Small intestine (tissue), 7 donors: ENCODE data around the gene MTG2. TPM values are rescaled to one million over a fixed set of nuclear protein-coding genes. Genes with fewer than 3 reads are reported as not detected.
"Not testable (repeated sequence)": the region's sequence is repeated elsewhere in the genome, so short reads cannot be mapped to it uniquely, and the experiment has no call there.

Source experiments
- DNase-seq, 2 donors: peaks; one replicate each; pipeline versions ENCODE4 v3.0.0 to v3.0.0-alpha.2; 2013
- FAIRE-seq: peaks from 2 replicates; lab custom pipeline; 2012; peaks lifted over from hg19 to GRCh38; lab: Jason Lieb, UNC
- H3K27ac ChIP-seq, 3 donors: one replicate each; pipeline ENCODE4 v1.5.1; 2013; ENCODE audit warnings: low read length in 2 of 3, mild to moderate bottlenecking in 2 of 3, control low read depth in 1 of 3, inconsistent platforms in 1 of 3, low read depth in 1 of 3, moderate library complexity in 1 of 3
- H3K27me3 ChIP-seq, 3 donors: one replicate each; pipeline ENCODE4 v1.6.1; 2013; ENCODE audit warnings: low read length in 3 of 3, inconsistent platforms in 1 of 3; ENCODE audit not compliant: control insufficient read depth in 3 of 3, insufficient read depth in 3 of 3
- H3K36me3 ChIP-seq, 3 donors: one replicate each; pipeline ENCODE4 v1.6.1; 2013; ENCODE audit warnings: low read length in 3 of 3, inconsistent platforms in 1 of 3, low read depth in 1 of 3, mild to moderate bottlenecking in 1 of 3, moderate library complexity in 1 of 3; ENCODE audit not compliant: control insufficient read depth in 3 of 3, insufficient read depth in 2 of 3
- H3K4me1 ChIP-seq, 3 donors: one replicate each; pipeline ENCODE4 v1.6.1; 2013; ENCODE audit warnings: low read length in 2 of 3, inconsistent platforms in 1 of 3, low read depth in 1 of 3, mild to moderate bottlenecking in 1 of 3, moderate library complexity in 1 of 3; ENCODE audit not compliant: control insufficient read depth in 3 of 3, insufficient read depth in 2 of 3
- H3K4me3 ChIP-seq, 3 donors: one replicate each; pipeline ENCODE4 v1.5.1; 2013; ENCODE audit warnings: low read length in 3 of 3, control low read depth in 1 of 3, inconsistent platforms in 1 of 3, low read depth in 1 of 3, mild to moderate bottlenecking in 1 of 3, moderate library complexity in 1 of 3
- H3K9me3 ChIP-seq, 2 donors: one replicate each; pipeline ENCODE4 v1.6.1; 2013; ENCODE audit warnings: low read depth in 1 of 2, low read length in 1 of 2; ENCODE audit not compliant: control insufficient read depth in 2 of 2, insufficient read depth in 1 of 2
- WGBS, 3 donors: extraction: QIAGEN DNeasy Blood & Tissue Kit; methylation state at CpG; one replicate each; pipeline ENCODE4 v1.1.7; 2013; 5-methylcytosine and 5-hydroxymethylcytosine counted together
- polyA plus RNA-seq, 4 donors: library from polyadenylated mRNA; stranded (reverse) in 3 of 4; unstranded in 1 of 4; fragments of 200-250 nt in 3 of 4; fragments of 120-200 nt in 1 of 4; gene quantifications; one replicate each; pipeline versions ENCODE4 v1.2.1 to v1.2.3, GENCODE V29; 2013
- donor health status: healthy with polysubstance abuse.
- donor health status: control.
- donor health status: control.
- donor health status: Bipolar disorder and iron deficiency.
- donor health status: healthy.

Gene MTG2
- polyA plus RNA-seq, 4 donors: 24.9 to 39.4 (median 31.5) TPM

GRCh38 chr20:62143081-62143956 is 39.5 kb upstream of the MTG2 start, which contains the start of the genes PSMA7 and SS18L1:
Gene PSMA7 (minus strand): TSS chr20:62143394. CDS start chr20:62143303, 91 bp downstream.
Gene SS18L1 (plus strand): TSS chr20:62143769. CDS start chr20:62143821, 52 bp downstream.
- DNase-seq (peak; percentile 88 to 94), FAIRE-seq (no peak)
- H3K36me3 ChIP-seq: peaks cover 6 to 41% (median 9%) of the 10 kb centered on the region in 3 donors
- no peaks in the 10 kb centered on the region for H3K27me3 ChIP-seq
- H3K9me3 ChIP-seq: no peaks in the 10 kb centered on the region
- peak within 1 kb of the TSS; percentile 85 to 96 (median 94) for H3K27ac ChIP-seq
- 0 to 1% (median 0%) methylated on average over 63 to 148 of the region's 148 CpGs for WGBS, 3 donors
- H3K4me1 ChIP-seq: peaks cover 4 to 17% (median 11%) of the 10 kb centered on the region in 3 donors
- H3K4me3 ChIP-seq: peak within 1 kb of the TSS; percentile 58 to 98 (median 83)

GRCh38 chr20:62143957-62144825 is 38.6 kb upstream of the MTG2 start:
- peaks cover 4 to 17% (median 11%) of the 10 kb centered on the region in 3 donors for H3K4me1 ChIP-seq
- H3K27ac ChIP-seq: peak overlapping the region; percentile 1 to 95 (median 16)
- WGBS, 3 donors: 0 to 1% (median 1%) methylated on average over 72 to 104 of the region's 104 CpGs
- no peaks in the 10 kb centered on the region for H3K27me3 ChIP-seq
- H3K4me3 ChIP-seq: peak overlapping the region; percentile 57 to 98 (median 83)
- H3K9me3 ChIP-seq: no peaks in the 10 kb centered on the region
- peaks cover under 1 to 33% (median 5%) of the 10 kb centered on the region in 3 donors for H3K36me3 ChIP-seq
- FAIRE-seq: no peak
- peak; percentile 51 to 83 for DNase-seq

- whole genome bisulfite sequencing, 3 donors: 95 to 96% (median 95%) methylated on average over 7 of the region's 7 CpGs
- Histone ChIP-seq H3K4me3 (no peak overlapping the region), H3K4me1 (peaks cover 4 to 17% (median 11%) of the 10 kb centered on the region in 3 donors), H3K9me3 (no peaks in the 10 kb centered on the region), H3K36me3 (peaks cover 0 to 25% (median 0%) of the 10 kb centered on the region in 3 donors), H3K27ac (no peak overlapping the region), H3K27me3 (no peaks in the 10 kb centered on the region)
- FAIRE-seq: no peak
- no peak for DNase-seq
These were observed 37.2 kb upstream of the MTG2 start for GRCh38 chr20:62145688-62146018.

GRCh38 chr20:62146019-62146755 is 36.6 kb upstream of the MTG2 start:
- peaks cover 0 to 21% (median 0%) of the 10 kb centered on the region in 3 donors for H3K36me3 ChIP-seq
- 87 to 93% (median 88%) methylated on average over 22 of the region's 22 CpGs for WGBS, 3 donors
- H3K9me3 ChIP-seq: no peaks in the 10 kb centered on the region
- no peaks in the 10 kb centered on the region for H3K27me3 ChIP-seq
- H3K27ac ChIP-seq: no peak overlapping the region
- peak in 1 of 2 donors; percentile 48 for DNase-seq
- no peak overlapping the region for H3K4me3 ChIP-seq
- H3K4me1 ChIP-seq: peaks cover 4 to 15% (median 9%) of the 10 kb centered on the region in 3 donors
- no peak for FAIRE-seq

GRCh38 chr20:62147125-62147524 is 35.7 kb upstream of the MTG2 start:
- FAIRE-seq (no peak), DNase-seq (no peak)
- Histone ChIP-seq H3K36me3 (peaks cover 0 to 20% (median 0%) of the 10 kb centered on the region in 3 donors), H3K9me3 (no peaks in the 10 kb centered on the region), H3K4me3 (no peak overlapping the region), H3K4me1 (peaks cover 4 to 6% (median 5%) of the 10 kb centered on the region in 3 donors), H3K27me3 (no peaks in the 10 kb centered on the region), H3K27ac (no peak overlapping the region)
- 91 to 96% (median 95%) methylated on average over 6 of the region's 6 CpGs for WGBS, 3 donors

GRCh38 chr20:62147528-62147927 is 35.3 kb upstream of the MTG2 start:
- DNase-seq (no peak), FAIRE-seq (no peak)
- Histone ChIP-seq H3K4me1 (peaks cover 4 to 5% (median 5%) of the 10 kb centered on the region in 3 donors), H3K27ac (no peak overlapping the region), H3K9me3 (no peaks in the 10 kb centered on the region), H3K4me3 (no peak overlapping the region), H3K27me3 (no peaks in the 10 kb centered on the region), H3K36me3 (peaks cover 0 to 23% (median 0%) of the 10 kb centered on the region in 3 donors)
- WGBS, 3 donors: 93 to 96% (median 96%) methylated on average over 9 of the region's 9 CpGs

- not testable (repeated sequence) for H3K27me3 ChIP-seq, H3K27ac ChIP-seq, H3K9me3 ChIP-seq, H3K4me1 ChIP-seq, FAIRE-seq, DNase-seq, H3K4me3 ChIP-seq
- 90 to 96% (median 93%) methylated on average over 10 of the region's 10 CpGs for WGBS, 3 donors
- H3K36me3 ChIP-seq: peaks cover 0 to 31% (median 0%) of the 10 kb centered on the region in 3 donors
These were observed 34.4 kb upstream of the MTG2 start for GRCh38 chr20:62148383-62148782.
